H9 (cell line): ENCODE results near the gene CDC20. TPM values are rescaled to one million over a fixed set of nuclear protein-coding genes. Genes with fewer than 3 reads are reported as not detected.

Source experiments
- DNase-seq: peaks from one replicate; pipeline ENCODE4 v3.0.0-alpha.2; 2017
- H2AFZ ChIP-seq: one replicate; pipeline ENCODE4 v1.6.1; 2013; ENCODE audit warnings: mild to moderate bottlenecking, low read length, control low read depth, moderate library complexity
- H2AK5ac ChIP-seq: 2 replicates; pipeline ENCODE4 v1.6.1; 2013; ENCODE audit warnings: low read length, control low read depth, mixed read lengths; ENCODE audit not compliant: insufficient read length
- H2BK120ac ChIP-seq: one replicate; pipeline ENCODE4 v1.6.1; 2013; ENCODE audit warnings: low read depth, mild to moderate bottlenecking, low read length, control low read depth, inconsistent platforms; ENCODE audit not compliant: poor library complexity, severe bottlenecking
- H2BK12ac ChIP-seq: 2 replicates; pipeline ENCODE4 v1.6.1; 2013; ENCODE audit warnings: low read length, control low read depth, mixed read lengths, low read depth; ENCODE audit not compliant: insufficient read length
- H2BK15ac ChIP-seq: 2 replicates; pipeline ENCODE4 v1.6.1; 2013; ENCODE audit warnings: low read depth, low read length, control low read depth
- H2BK20ac ChIP-seq: one replicate; pipeline ENCODE4 v1.6.1; 2013; ENCODE audit warnings: low read depth, mild to moderate bottlenecking, low read length, control low read depth, inconsistent platforms; ENCODE audit not compliant: poor library complexity, severe bottlenecking
- H2BK5ac ChIP-seq: 2 replicates; pipeline ENCODE4 v1.6.1; 2013; ENCODE audit warnings: low read length, control low read depth, mixed read lengths; ENCODE audit not compliant: insufficient read length
- H3K14ac ChIP-seq: 2 replicates; pipeline ENCODE4 v1.6.1; 2013; ENCODE audit warnings: low read length, control low read depth; ENCODE audit not compliant: insufficient read depth
- H3K18ac ChIP-seq: 2 replicates; pipeline ENCODE4 v1.6.1; 2013; ENCODE audit warnings: low read depth, mild to moderate bottlenecking, mixed read lengths, low read length, control low read depth; ENCODE audit not compliant: insufficient read length
- H3K23ac ChIP-seq: 2 replicates; pipeline ENCODE4 v1.6.1; 2013; ENCODE audit warnings: low read length, control low read depth, mixed read lengths, low read depth; ENCODE audit not compliant: insufficient read length
- H3K23me2 ChIP-seq: 2 replicates; pipeline ENCODE4 v1.6.1; 2013; ENCODE audit warnings: low read depth, mild to moderate bottlenecking, mixed read lengths, low read length, control low read depth; ENCODE audit not compliant: insufficient read length, poor library complexity, severe bottlenecking
- H3K27ac ChIP-seq: 2 replicates; pipeline ENCODE4 v1.5.1; 2013; ENCODE audit warnings: low read length, control low read depth, mixed read lengths, low read depth; ENCODE audit not compliant: insufficient read length
- H3K27me3 ChIP-seq: 2 replicates; pipeline ENCODE4 v1.6.1; 2013; ENCODE audit warnings: low read length, control low read depth, inconsistent platforms; ENCODE audit not compliant: insufficient read depth
- H3K4ac ChIP-seq: 2 replicates; pipeline ENCODE4 v1.6.1; 2013; ENCODE audit warnings: low read depth, mild to moderate bottlenecking, control low read depth, inconsistent platforms, low read length, moderate library complexity
- H3K4me1 ChIP-seq: 2 replicates; pipeline ENCODE4 v1.6.1; 2013; ENCODE audit warnings: low read length, control low read depth, inconsistent platforms; ENCODE audit not compliant: insufficient read depth
- H3K4me2 ChIP-seq: 2 replicates; pipeline ENCODE4 v1.6.1; 2013; ENCODE audit warnings: low read length, control low read depth, mixed read lengths; ENCODE audit not compliant: insufficient read length, insufficient read depth
- H3K56ac ChIP-seq: 2 replicates; pipeline ENCODE4 v1.6.1; 2013; ENCODE audit warnings: low read depth, mild to moderate bottlenecking, mixed read lengths, low read length, control low read depth; ENCODE audit not compliant: insufficient read length
- H3K79me1 ChIP-seq: 2 replicates; pipeline ENCODE4 v1.6.1; 2013; ENCODE audit warnings: low read depth, mild to moderate bottlenecking, moderate library complexity, low read length, control low read depth, inconsistent platforms; ENCODE audit not compliant: insufficient read depth, poor library complexity, severe bottlenecking
- H3K79me2 ChIP-seq: 2 replicates; pipeline ENCODE4 v1.6.1; 2013; ENCODE audit warnings: low read length, control low read depth, inconsistent platforms; ENCODE audit not compliant: insufficient read depth
- H3K9ac ChIP-seq: 2 replicates; pipeline ENCODE4 v1.6.1; 2013; ENCODE audit warnings: low read length, control low read depth, mixed read lengths; ENCODE audit not compliant: insufficient read length; ENCODE audit errors: extremely low read depth
- H3K9me3 ChIP-seq: one replicate; pipeline ENCODE4 v1.6.1; 2013; ENCODE audit warnings: low read depth, low read length, inconsistent platforms; ENCODE audit not compliant: control insufficient read depth
- H3T11ph ChIP-seq: one replicate; pipeline ENCODE4 v1.6.1; 2013; ENCODE audit warnings: mild to moderate bottlenecking, low read length, control low read depth, inconsistent platforms
- H4K20me1 ChIP-seq: one replicate; pipeline ENCODE4 v1.6.1; 2013; ENCODE audit not compliant: control insufficient read depth, insufficient read length, insufficient read depth
- H4K5ac ChIP-seq: 2 replicates; pipeline ENCODE4 v1.6.1; 2013; ENCODE audit warnings: low read depth, mild to moderate bottlenecking, mixed read lengths, low read length, control low read depth; ENCODE audit not compliant: insufficient read length
- H4K8ac ChIP-seq: replicated peaks from 2 replicates; pipeline ENCODE4 v1.6.1; 2013; ENCODE audit warnings: low read length, control low read depth, mixed read lengths, low read depth; ENCODE audit not compliant: insufficient read length
- H4K91ac ChIP-seq: 2 replicates; pipeline ENCODE4 v1.6.1; 2013; ENCODE audit warnings: low read depth, mild to moderate bottlenecking, moderate library complexity, mixed read lengths, low read length, control low read depth; ENCODE audit not compliant: insufficient read length
- H3K27ac Mint-ChIP-seq, 3 experiments: 2 replicates in 2 of 3; 3 replicates in 1 of 3; pipeline ENCODE4 v1.8.0; 2020 to 2021; ENCODE audit warnings: mixed read lengths in 3 of 3, mild to moderate bottlenecking in 1 of 3, moderate library complexity in 1 of 3
- H3K27me3 Mint-ChIP-seq: 2 replicates; pipeline ENCODE4 v1.8.0; 2021; ENCODE audit warnings: low read depth, mild to moderate bottlenecking, moderate library complexity, mixed read lengths
- H3K36me3 Mint-ChIP-seq, 3 experiments: 2 replicates in 2 of 3; 3 replicates in 1 of 3; pipeline ENCODE4 v1.8.0; 2020 to 2021; ENCODE audit warnings: low read depth in 3 of 3, mixed read lengths in 3 of 3; ENCODE audit not compliant: insufficient read depth in 1 of 3
- H3K4me1 Mint-ChIP-seq, 2 experiments: 2 replicates each; pipeline ENCODE4 v1.8.0; 2020; ENCODE audit warnings: mixed read lengths in 2 of 2
- H3K4me3 Mint-ChIP-seq, 2 experiments: 2 replicates in 1 of 2; 3 replicates in 1 of 2; pipeline ENCODE4 v1.8.0; 2020 to 2021; ENCODE audit warnings: mild to moderate bottlenecking in 2 of 2, mixed read lengths in 2 of 2, moderate library complexity in 1 of 2
- H3K9me3 Mint-ChIP-seq, 2 experiments: 2 replicates in 1 of 2; 3 replicates in 1 of 2; pipeline ENCODE4 v1.8.0; 2020; ENCODE audit warnings: mild to moderate bottlenecking in 2 of 2, mixed read lengths in 2 of 2, moderate library complexity in 1 of 2
- WGBS: extraction: QIAGEN DNeasy Blood & Tissue Kit; methylation state at CpG from one replicate; pipeline ENCODE4 v1.1.7; 2013; ENCODE audit warnings: missing lambda C conversion rate, low lambda C conversion rate, mixed read lengths; ENCODE audit not compliant: insufficient read length; ENCODE audit errors: extremely low coverage; 5-methylcytosine and 5-hydroxymethylcytosine counted together
- total RNA-seq: library from RNA; stranded (reverse); gene quantifications from 2 replicates; pipeline ENCODE4 v1.2.1, GENCODE V29; 2021
- TF ChIP-seq, protein P1 (sequence below): fragments of 200-600 bp; sonication (generic); conservative IDR thresholded peaks from 3 replicates; pipeline ENCODE4 v1.8.0; 2021; ENCODE audit warnings: antibody characterized with exemption, mild to moderate bottlenecking

CDC20 gene
- total RNA-seq, 1 experiment from 2014 or later = 246 TPM

DNA sequence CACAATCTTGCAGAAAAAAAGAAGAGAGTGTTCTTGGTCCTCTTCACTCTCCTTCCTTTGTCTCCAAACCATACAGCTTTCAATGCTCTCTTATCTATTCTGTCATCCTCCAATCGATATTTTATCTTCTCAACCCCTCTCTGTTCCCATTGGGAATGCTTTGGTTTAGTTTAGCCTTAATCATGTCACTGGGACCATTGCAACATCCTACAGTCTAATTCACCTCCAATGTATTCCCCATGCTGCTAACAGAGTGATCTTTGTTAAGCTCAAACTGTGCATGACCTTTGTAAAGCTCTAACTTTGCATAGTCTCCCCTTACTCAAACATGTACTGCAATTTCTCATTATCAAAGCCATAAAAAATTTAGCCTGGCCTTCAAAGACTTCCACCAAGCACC, 18.2 kb upstream of the CDC20 start:
- Histone ChIP-seq H3K79me1 (no peaks in the 10 kb centered on the region), H3K23me2 (no peaks in the 10 kb centered on the region), H3K79me2 (no peaks in the 10 kb centered on the region), H3K23ac (no peak overlapping the region), H3K4ac (no peak overlapping the region), H3K56ac (no peak overlapping the region), H2BK120ac (no peak overlapping the region), H3K27ac (no peak overlapping the region), H4K20me1 (no peaks in the 10 kb centered on the region), H3K9me3 (no peaks in the 10 kb centered on the region), H3K18ac (no peak overlapping the region), H4K91ac (no peak overlapping the region), H3K4me1 (no peaks in the 10 kb centered on the region), H2BK5ac (no peak overlapping the region), H3K27me3 (no peaks in the 10 kb centered on the region), H2AFZ (no peak overlapping the region), H2BK15ac (no peak overlapping the region; the same call in 1 of the 2 replicates), H2BK20ac (no peak overlapping the region), H3K14ac (no peak overlapping the region), H2BK12ac (no peak overlapping the region), H3T11ph (no peak overlapping the region), H3K9ac (no peak overlapping the region), H4K8ac (no peak overlapping the region), H2AK5ac (no peak overlapping the region), H3K4me2 (no peak overlapping the region), H4K5ac (no peak overlapping the region)
- no peak for DNase-seq
- H3K27me3 Mint-ChIP-seq = peaks cover 20% of the 10 kb centered on the region
- no peak overlapping the region for H3K4me3 Mint-ChIP-seq
- no peaks in the 10 kb centered on the region for H3K36me3 Mint-ChIP-seq
- no peak overlapping the region for H3K27ac Mint-ChIP-seq
- peaks cover 4 to 5% of the 10 kb centered on the region in 2 experiments for H3K4me1 Mint-ChIP-seq
- no peaks in the 10 kb centered on the region for H3K9me3 Mint-ChIP-seq
- TF ChIP-seq, protein P1, sequence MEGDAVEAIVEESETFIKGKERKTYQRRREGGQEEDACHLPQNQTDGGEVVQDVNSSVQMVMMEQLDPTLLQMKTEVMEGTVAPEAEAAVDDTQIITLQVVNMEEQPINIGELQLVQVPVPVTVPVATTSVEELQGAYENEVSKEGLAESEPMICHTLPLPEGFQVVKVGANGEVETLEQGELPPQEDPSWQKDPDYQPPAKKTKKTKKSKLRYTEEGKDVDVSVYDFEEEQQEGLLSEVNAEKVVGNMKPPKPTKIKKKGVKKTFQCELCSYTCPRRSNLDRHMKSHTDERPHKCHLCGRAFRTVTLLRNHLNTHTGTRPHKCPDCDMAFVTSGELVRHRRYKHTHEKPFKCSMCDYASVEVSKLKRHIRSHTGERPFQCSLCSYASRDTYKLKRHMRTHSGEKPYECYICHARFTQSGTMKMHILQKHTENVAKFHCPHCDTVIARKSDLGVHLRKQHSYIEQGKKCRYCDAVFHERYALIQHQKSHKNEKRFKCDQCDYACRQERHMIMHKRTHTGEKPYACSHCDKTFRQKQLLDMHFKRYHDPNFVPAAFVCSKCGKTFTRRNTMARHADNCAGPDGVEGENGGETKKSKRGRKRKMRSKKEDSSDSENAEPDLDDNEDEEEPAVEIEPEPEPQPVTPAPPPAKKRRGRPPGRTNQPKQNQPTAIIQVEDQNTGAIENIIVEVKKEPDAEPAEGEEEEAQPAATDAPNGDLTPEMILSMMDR = no peak
- 100% methylated on average over 1 of the region's 1 CpG for WGBS
